PC-3 (cell line): Measurements from ENCODE around the gene ACP6.

ENCODE experiments used
- EZH2 ChIP-seq: fragments of 300-600 bp; sonication (generic); IDR thresholded peaks from one replicate; pipeline ENCODE4 v1.6.1; 2017; ENCODE audit warnings: antibody characterized with exemption, mild to moderate bottlenecking, low read length; ENCODE audit not compliant: unreplicated experiment
- EZH2phosphoT487 ChIP-seq: fragments of 300-600 bp; sonication (generic); IDR thresholded peaks from 2 replicates; pipeline ENCODE4 v1.6.1; 2018; ENCODE audit warnings: mild to moderate bottlenecking, antibody characterized with exemption, low read length, borderline replicate concordance
- TF ChIP-seq, protein P1 (sequence below): fragments of 300-600 bp; sonication (generic); conservative IDR thresholded peaks from 2 replicates; pipeline ENCODE4 v1.5.1; 2017; ENCODE audit warnings: antibody characterized with exemption, low read depth, mild to moderate bottlenecking, low read length

DNA sequence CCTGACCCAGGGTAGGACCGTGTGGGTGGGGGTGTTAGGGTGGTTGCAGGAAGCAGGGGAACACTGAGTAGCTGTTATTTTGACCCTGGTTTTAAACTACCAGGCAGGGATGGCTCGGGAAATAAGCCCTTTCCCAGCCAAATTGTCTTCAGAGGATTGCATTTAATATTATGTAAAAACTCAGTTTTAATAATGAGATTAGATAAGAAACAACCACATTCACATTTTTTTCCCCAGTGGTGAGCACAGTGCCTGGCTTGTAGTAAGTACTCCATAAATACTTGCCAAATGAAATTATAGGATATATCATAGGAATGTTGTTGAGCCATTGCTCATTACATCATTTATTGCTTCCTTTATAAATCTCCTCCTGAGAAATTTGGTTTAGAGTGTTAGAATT, 3.1 kb upstream of the ACP6 start:
- TF ChIP-seq, protein P1, sequence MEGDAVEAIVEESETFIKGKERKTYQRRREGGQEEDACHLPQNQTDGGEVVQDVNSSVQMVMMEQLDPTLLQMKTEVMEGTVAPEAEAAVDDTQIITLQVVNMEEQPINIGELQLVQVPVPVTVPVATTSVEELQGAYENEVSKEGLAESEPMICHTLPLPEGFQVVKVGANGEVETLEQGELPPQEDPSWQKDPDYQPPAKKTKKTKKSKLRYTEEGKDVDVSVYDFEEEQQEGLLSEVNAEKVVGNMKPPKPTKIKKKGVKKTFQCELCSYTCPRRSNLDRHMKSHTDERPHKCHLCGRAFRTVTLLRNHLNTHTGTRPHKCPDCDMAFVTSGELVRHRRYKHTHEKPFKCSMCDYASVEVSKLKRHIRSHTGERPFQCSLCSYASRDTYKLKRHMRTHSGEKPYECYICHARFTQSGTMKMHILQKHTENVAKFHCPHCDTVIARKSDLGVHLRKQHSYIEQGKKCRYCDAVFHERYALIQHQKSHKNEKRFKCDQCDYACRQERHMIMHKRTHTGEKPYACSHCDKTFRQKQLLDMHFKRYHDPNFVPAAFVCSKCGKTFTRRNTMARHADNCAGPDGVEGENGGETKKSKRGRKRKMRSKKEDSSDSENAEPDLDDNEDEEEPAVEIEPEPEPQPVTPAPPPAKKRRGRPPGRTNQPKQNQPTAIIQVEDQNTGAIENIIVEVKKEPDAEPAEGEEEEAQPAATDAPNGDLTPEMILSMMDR: no peak
- TF ChIP-seq EZH2 (no peak), EZH2phosphoT487 (no peak)
